Esophagus muscularis mucosa (tissue), 4 donors: ENCODE measurements around the gene IMP3. TPM values are rescaled to one million over a fixed set of nuclear protein-coding genes. Genes with fewer than 3 reads are reported as not detected.

ENCODE experiments used
- DNase-seq: peaks from one replicate; pipeline ENCODE4 v3.0.0-alpha.2; 2017; ENCODE audit errors: extremely low spot score
- H3K27ac ChIP-seq, 4 donors: fragments of 200-600 bp; sonication (generic); replicated peaks in 1 of 4; 1 replicate in 3 of 4; 2 replicates in 1 of 4; pipeline ENCODE4 v1.5.1; 2016 to 2019; ENCODE audit warnings: mild to moderate bottlenecking in 1 of 4
- H3K27me3 ChIP-seq, 4 donors: fragments of 200-600 bp; sonication (generic); one replicate each; pipeline versions ENCODE4 v1.5.1 to v1.6.0; 2016 to 2019
- H3K36me3 ChIP-seq, 4 donors: fragments of 200-600 bp; sonication (generic); one replicate each; pipeline ENCODE4 v1.5.1; 2016 to 2019
- H3K4me1 ChIP-seq, 4 donors: fragments of 200-600 bp; sonication (generic); one replicate each; pipeline ENCODE4 v1.5.1; 2016 to 2019
- H3K4me3 ChIP-seq, 4 donors: fragments of 200-600 bp; sonication (generic); 1 replicate in 2 of 4; 2 replicates in 2 of 4; pipeline ENCODE4 v1.5.1; 2016 to 2019; ENCODE audit warnings: mild to moderate bottlenecking in 4 of 4, moderate library complexity in 1 of 4
- H3K9me3 ChIP-seq, 4 donors: fragments of 200-600 bp; sonication (generic); 1 replicate in 3 of 4; 2 replicates in 1 of 4; pipeline ENCODE4 v1.5.1; 2016 to 2019
- CTCF ChIP-seq, 3 experiments: fragments of 200-600 bp in 2 of 3; fragments of 450-650 bp in 1 of 3; sonication (generic) in 2 of 3; IDR thresholded peaks; one replicate each; pipeline ENCODE4 v1.5.1; 2017 to 2019; ENCODE audit warnings: antibody characterized with exemption in 3 of 3, mild to moderate bottlenecking in 2 of 3, moderate library complexity in 1 of 3
- EP300 ChIP-seq: sonication (generic); formaldehyde crosslinking; IDR thresholded peaks from one replicate; pipeline ENCODE4 v1.6.1; 2017; ENCODE audit warnings: antibody characterized with exemption
- POLR2A ChIP-seq: fragments of 450-650 bp; IDR thresholded peaks from one replicate; pipeline ENCODE4 v1.6.1; 2017; ENCODE audit warnings: antibody characterized with exemption, moderate library complexity, mild to moderate bottlenecking, low read depth
- POLR2AphosphoS5 ChIP-seq, 2 donors: sonication (generic); formaldehyde crosslinking; IDR thresholded peaks; one replicate each; pipeline ENCODE4 v1.6.1; 2017; ENCODE audit warnings: antibody characterized with exemption in 2 of 2
- WGBS: methylation state at CpG from one replicate; pipeline ENCODE4 v1.1.5; 2018; 5-methylcytosine and 5-hydroxymethylcytosine counted together
- intact Hi-C: fragments of 100-400 bp; cut with DNase I; formaldehyde crosslinking; loops from one replicate; pipeline ENCODE4 v1.15.1; 2023
- total RNA-seq, 4 donors: library from RNA; depleted of rRNA; stranded (reverse); fragments of >200 nt; gene quantifications; one replicate each; pipeline versions ENCODE4 v1.1.0 to v1.2.1, GENCODE V29; 2016

The IMP3 gene
- total RNA-seq, 4 donors from 2014 or later, result 49.0 to 83.5 (median 62.1) TPM

- Histone ChIP-seq H3K9me3 (no peaks in the 10 kb centered on the region), H3K4me1 (peaks cover 0 to 15% (median 7%) of the 10 kb centered on the region in 4 donors), H3K27me3 (no peaks in the 10 kb centered on the region), H3K27ac (no peak overlapping the region), H3K36me3 (peaks cover 13 to 98% (median 72%) of the 10 kb centered on the region in 4 donors), H3K4me3 (no peak overlapping the region)
- 90% methylated on average over 3 of the region's 3 CpGs for WGBS
- intact Hi-C loops, result no loop called here
- no peak for DNase-seq
- TF ChIP-seq POLR2A, result no peak
- peak in 2 of 3 experiments; percentile 18 to 44 for TF ChIP-seq CTCF (IDR thresholded peaks at IDR 0.05)
Observed at GRCh38 chr15:75597667-75598341, 42.2 kb downstream of the IMP3 start.

- DNase-seq, result no peak
- intact Hi-C loops, result no loop called here
- Histone ChIP-seq H3K27me3 (no peaks in the 10 kb centered on the region), H3K36me3 (peaks cover 13 to 93% (median 67%) of the 10 kb centered on the region in 4 donors), H3K4me3 (no peak overlapping the region), H3K4me1 (peaks cover 0 to 15% (median 7%) of the 10 kb centered on the region in 4 donors), H3K9me3 (no peaks in the 10 kb centered on the region), H3K27ac (no peak overlapping the region)
- 95% methylated on average over 3 of the region's 3 CpGs for WGBS
- no peak for TF ChIP-seq POLR2AphosphoS5 (IDR thresholded peaks at IDR 0.05)
- TF ChIP-seq EP300, result no peak
- TF ChIP-seq CTCF (IDR thresholded peaks at IDR 0.05), result no peak
- no peak for TF ChIP-seq POLR2A
Observed at GRCh38 chr15:75596703-75597345, 43.2 kb downstream of the IMP3 start.

- intact Hi-C loops, result no loop called here
- Histone ChIP-seq H3K4me3 (no peak overlapping the region), H3K27ac (no peak overlapping the region), H3K4me1 (peaks cover 0 to 7% (median 4%) of the 10 kb centered on the region in 4 donors), H3K27me3 (no peaks in the 10 kb centered on the region), H3K9me3 (no peaks in the 10 kb centered on the region), H3K36me3 (peaks cover 10 to 77% (median 50%) of the 10 kb centered on the region in 4 donors)
- WGBS, result 92% methylated on average over 4 of the region's 9 CpGs
- no peak for DNase-seq
- TF ChIP-seq POLR2AphosphoS5 (IDR thresholded peaks at IDR 0.05) (no peak), CTCF (IDR thresholded peaks at IDR 0.05) (no peak), EP300 (no peak), POLR2A (no peak)
Observed at GRCh38 chr15:75594276-75594675, 45.7 kb downstream of the IMP3 start.

GRCh38 chr15:75591655-75592364 lies 48.2 kb downstream of the IMP3 start:
- 93% methylated on average over 4 of the region's 4 CpGs for WGBS

More at GRCh38 chr15:75591655-75592364, 48.2 kb downstream of the IMP3 start:
- no peak for TF ChIP-seq EP300
- no peak for TF ChIP-seq POLR2A
- TF ChIP-seq CTCF (IDR thresholded peaks at IDR 0.05), result no peak
- TF ChIP-seq POLR2AphosphoS5 (IDR thresholded peaks at IDR 0.05), result no peak
- no peak for DNase-seq
- no peak overlapping the region for H3K4me3 ChIP-seq
- no peaks in the 10 kb centered on the region for H3K9me3 ChIP-seq
- no peaks in the 10 kb centered on the region for H3K4me1 ChIP-seq
- no peaks in the 10 kb centered on the region for H3K27me3 ChIP-seq
- H3K36me3 ChIP-seq, result peaks cover 5 to 60% (median 32%) of the 10 kb centered on the region in 4 donors
- H3K27ac ChIP-seq, result no peak overlapping the region
- intact Hi-C loops, result no loop called here
